Vagina (tissue), 2 donors: ENCODE results near the gene GTF2IRD1.

Source experiments
- POLR2AphosphoS5 ChIP-seq, 2 donors: sonication (generic); formaldehyde crosslinking; IDR thresholded peaks; one replicate each; pipeline ENCODE4 v1.9.0; 2017; ENCODE audit warnings: antibody characterized with exemption in 2 of 2, mild to moderate bottlenecking in 2 of 2, low read depth in 1 of 2; ENCODE audit not compliant: insufficient read depth in 1 of 2
- TF ChIP-seq, protein P1 (sequence below), 3 experiments: fragments of 450-650 bp in 2 of 3; fragments of 200-600 bp in 1 of 3; sonication (generic) in 1 of 3; IDR thresholded peaks; one replicate each; pipeline ENCODE4 v1.5.1; 2017 to 2019; ENCODE audit warnings: antibody characterized with exemption in 3 of 3, mild to moderate bottlenecking in 2 of 3, moderate library complexity in 2 of 3

DNA sequence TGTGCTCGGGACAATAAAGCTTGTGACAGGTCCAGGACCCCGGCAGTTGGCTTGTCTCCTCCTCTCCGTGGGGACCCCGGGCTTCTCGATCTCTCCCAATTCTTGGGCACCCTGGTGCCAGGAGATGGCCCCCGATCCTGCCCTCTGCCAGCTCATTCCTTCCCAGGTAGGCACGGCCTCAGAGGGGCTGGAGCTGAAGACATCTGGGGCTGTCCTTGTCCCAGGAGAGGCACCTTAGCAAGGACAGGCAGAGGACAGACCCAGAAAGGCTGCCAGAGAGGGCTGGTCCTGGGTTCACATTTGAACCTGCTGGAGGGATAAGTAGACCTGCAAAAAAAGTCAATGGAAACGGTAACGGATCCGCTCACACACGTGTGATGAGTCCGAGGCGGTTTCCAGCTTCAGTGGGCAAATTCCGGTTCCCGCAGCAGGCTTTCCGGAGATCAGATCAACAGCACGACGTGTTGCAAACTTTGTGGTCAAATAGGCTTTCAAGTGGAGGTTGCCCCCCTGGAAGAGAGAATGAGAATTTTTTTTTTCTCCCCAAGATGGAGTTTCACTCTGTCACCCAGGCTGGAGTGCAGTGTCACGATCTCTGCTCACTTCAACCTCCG, 47.7 kb upstream of the GTF2IRD1 start:
- no peak for TF ChIP-seq POLR2AphosphoS5 (IDR thresholded peaks at IDR 0.05; ENCODE audit: insufficient read depth in 1 of 2, low read depth in 1 of 2)
- TF ChIP-seq, protein P1, sequence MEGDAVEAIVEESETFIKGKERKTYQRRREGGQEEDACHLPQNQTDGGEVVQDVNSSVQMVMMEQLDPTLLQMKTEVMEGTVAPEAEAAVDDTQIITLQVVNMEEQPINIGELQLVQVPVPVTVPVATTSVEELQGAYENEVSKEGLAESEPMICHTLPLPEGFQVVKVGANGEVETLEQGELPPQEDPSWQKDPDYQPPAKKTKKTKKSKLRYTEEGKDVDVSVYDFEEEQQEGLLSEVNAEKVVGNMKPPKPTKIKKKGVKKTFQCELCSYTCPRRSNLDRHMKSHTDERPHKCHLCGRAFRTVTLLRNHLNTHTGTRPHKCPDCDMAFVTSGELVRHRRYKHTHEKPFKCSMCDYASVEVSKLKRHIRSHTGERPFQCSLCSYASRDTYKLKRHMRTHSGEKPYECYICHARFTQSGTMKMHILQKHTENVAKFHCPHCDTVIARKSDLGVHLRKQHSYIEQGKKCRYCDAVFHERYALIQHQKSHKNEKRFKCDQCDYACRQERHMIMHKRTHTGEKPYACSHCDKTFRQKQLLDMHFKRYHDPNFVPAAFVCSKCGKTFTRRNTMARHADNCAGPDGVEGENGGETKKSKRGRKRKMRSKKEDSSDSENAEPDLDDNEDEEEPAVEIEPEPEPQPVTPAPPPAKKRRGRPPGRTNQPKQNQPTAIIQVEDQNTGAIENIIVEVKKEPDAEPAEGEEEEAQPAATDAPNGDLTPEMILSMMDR (IDR thresholded peaks at IDR 0.05): no peak
